Measurements from ENCODE around the gene JMY. TPM values are rescaled to one million over a fixed set of nuclear protein-coding genes. Genes with fewer than 3 reads are reported as not detected.

Gene JMY
- total RNA-seq, 1 experiment from 2014 or later, result 11.3 TPM

DNA sequence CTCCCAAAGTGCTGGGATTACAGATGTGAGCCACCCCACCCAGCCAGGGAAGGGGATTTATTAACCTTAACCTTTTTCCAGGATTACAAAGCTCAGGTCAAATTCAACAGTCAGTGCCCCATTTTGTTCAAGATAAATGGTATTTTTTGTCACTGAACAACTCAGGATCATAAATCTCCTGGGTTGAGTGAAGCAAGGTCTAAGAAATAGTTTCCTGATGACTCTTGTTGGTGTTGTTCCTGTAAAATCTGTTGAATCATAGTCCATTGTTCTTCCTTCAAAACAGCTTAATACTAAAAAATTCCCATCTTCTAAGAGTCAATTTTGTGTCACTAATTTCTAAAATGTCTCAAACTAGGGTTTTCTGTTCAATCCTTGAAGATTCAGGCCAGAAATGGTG is 33.9 kb upstream of the JMY start:
- CTCF ChIA-PET, result interaction anchor here (1.7 to 1.8 kb wide), 2 partner anchors 69 to 177 kb away, joined by 4 to 5 read pairs; no protein-coding TSS in a partner anchor
- intact Hi-C loops (cut with micrococcal nuclease; ENCODE audit: unreplicated experiment), result no loop called here

DNA sequence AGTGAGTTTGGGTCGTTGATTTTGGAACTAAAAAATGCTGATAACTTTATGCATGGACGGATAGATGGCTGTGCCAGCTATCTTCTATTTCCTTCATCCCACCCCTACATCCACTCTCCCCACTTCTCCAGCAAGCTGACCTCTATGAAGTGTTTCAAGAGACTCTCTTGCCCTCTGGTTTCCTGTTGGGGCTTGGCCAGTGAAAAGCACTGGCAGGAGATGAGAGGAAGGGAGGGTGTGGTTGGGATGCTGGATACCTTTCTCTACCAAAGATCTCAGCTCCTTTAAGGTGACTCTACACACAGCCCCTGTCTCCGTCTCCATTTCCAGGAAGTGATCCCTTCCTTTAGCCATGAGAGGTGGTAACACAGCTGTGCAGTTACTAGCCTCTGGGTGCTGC is 30.0 kb upstream of the JMY start:
- TF ChIP-seq, protein P1, sequence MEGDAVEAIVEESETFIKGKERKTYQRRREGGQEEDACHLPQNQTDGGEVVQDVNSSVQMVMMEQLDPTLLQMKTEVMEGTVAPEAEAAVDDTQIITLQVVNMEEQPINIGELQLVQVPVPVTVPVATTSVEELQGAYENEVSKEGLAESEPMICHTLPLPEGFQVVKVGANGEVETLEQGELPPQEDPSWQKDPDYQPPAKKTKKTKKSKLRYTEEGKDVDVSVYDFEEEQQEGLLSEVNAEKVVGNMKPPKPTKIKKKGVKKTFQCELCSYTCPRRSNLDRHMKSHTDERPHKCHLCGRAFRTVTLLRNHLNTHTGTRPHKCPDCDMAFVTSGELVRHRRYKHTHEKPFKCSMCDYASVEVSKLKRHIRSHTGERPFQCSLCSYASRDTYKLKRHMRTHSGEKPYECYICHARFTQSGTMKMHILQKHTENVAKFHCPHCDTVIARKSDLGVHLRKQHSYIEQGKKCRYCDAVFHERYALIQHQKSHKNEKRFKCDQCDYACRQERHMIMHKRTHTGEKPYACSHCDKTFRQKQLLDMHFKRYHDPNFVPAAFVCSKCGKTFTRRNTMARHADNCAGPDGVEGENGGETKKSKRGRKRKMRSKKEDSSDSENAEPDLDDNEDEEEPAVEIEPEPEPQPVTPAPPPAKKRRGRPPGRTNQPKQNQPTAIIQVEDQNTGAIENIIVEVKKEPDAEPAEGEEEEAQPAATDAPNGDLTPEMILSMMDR (IDR thresholded peaks at IDR 0.05; ENCODE audit: insufficient read depth in 1 of 2, low read depth in 1 of 2, low read length in 1 of 2, severe bottlenecking in 1 of 2, unreplicated experiment in 1 of 2), result no peak
- Mint-ChIP-seq H3K9me3 (ENCODE audit: unreplicated experiment) (no peaks in the 10 kb centered on the region), H3K4me3 (ENCODE audit: unreplicated experiment) (no peak overlapping the region), H3K4me1 (ENCODE audit: low read depth, unreplicated experiment) (peaks cover 6% of the 10 kb centered on the region), H3K27me3 (ENCODE audit: insufficient read depth, unreplicated experiment) (no peaks in the 10 kb centered on the region), H3K36me3 (ENCODE audit: insufficient read depth, unreplicated experiment) (peaks cover 4% of the 10 kb centered on the region), H3K27ac (ENCODE audit: unreplicated experiment) (no peak overlapping the region)
- ChIA-PET CTCF (interaction anchor here (0.5 kb wide), 1 partner anchor 10 kb away, joined by 5 read pairs; no protein-coding TSS in a partner anchor), POLR2A (no interaction called here)
- H3K36me3 ChIP-seq (ENCODE audit: control insufficient read depth, insufficient read depth, low read length), result no peaks in the 10 kb centered on the region
- no peak for DNase-seq
- BruUV-seq (replicated peaks), result no TSS peak
- H3K4me3 ChIP-seq (ENCODE audit: low read depth, low read length), result no peak overlapping the region
- intact Hi-C loops (cut with micrococcal nuclease; ENCODE audit: unreplicated experiment), result no loop called here
- no peaks in the 10 kb centered on the region for H3K9me3 ChIP-seq
- no peaks in the 10 kb centered on the region for H3K27me3 ChIP-seq (replicated peaks; ENCODE audit: control insufficient read depth, insufficient read depth, low read length)
- no peaks in the 10 kb centered on the region for H3K4me1 ChIP-seq

More for the DNA sequence above, 33.9 kb upstream of the JMY start:
- Histone ChIP-seq H3K9me3 (no peaks in the 10 kb centered on the region), H3K4me3 (ENCODE audit: low read depth, low read length) (no peak overlapping the region), H3K4me1 (no peaks in the 10 kb centered on the region), H3K36me3 (ENCODE audit: control insufficient read depth, insufficient read depth, low read length) (no peaks in the 10 kb centered on the region), H3K27me3 (replicated peaks; ENCODE audit: control insufficient read depth, insufficient read depth, low read length) (no peaks in the 10 kb centered on the region)
- no TSS peak for BruUV-seq (replicated peaks)
- Mint-ChIP-seq H3K36me3 (ENCODE audit: insufficient read depth, unreplicated experiment) (peaks cover 6% of the 10 kb centered on the region), H3K27me3 (ENCODE audit: insufficient read depth, unreplicated experiment) (no peaks in the 10 kb centered on the region), H3K27ac (ENCODE audit: unreplicated experiment) (no peak overlapping the region), H3K4me1 (ENCODE audit: low read depth, unreplicated experiment) (peaks cover 6% of the 10 kb centered on the region), H3K9me3 (ENCODE audit: unreplicated experiment) (no peaks in the 10 kb centered on the region), H3K4me3 (ENCODE audit: unreplicated experiment) (no peak overlapping the region)
- TF ChIP-seq, protein P1 (IDR thresholded peaks at IDR 0.05; ENCODE audit: insufficient read depth in 1 of 2, low read depth in 1 of 2, low read length in 1 of 2, severe bottlenecking in 1 of 2, unreplicated experiment in 1 of 2), result no peak
- POLR2A ChIA-PET, result no interaction called here
- no peak for DNase-seq

DNA sequence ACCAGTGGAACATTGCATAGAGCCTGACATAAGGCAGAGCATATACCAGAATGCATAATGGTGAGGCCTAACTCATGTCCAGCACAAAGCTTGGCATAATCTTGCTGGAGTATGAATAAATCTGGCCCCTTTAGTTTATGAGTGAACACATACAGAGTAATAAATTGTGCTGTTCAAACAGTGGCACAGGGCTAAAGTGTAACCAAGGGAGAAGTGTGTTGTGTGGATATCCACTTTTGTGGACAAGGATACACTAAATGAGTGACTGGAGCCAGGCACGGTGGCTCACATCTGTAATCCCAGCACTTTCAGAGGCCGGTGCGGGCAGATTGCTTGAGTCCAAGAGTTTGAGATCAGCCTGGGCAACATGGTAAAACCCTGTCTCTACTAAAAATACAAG is 29.4 kb upstream of the JMY start:
- Mint-ChIP-seq H3K27me3 (ENCODE audit: insufficient read depth, unreplicated experiment) (no peaks in the 10 kb centered on the region), H3K27ac (ENCODE audit: unreplicated experiment) (no peak overlapping the region), H3K9me3 (ENCODE audit: unreplicated experiment) (no peaks in the 10 kb centered on the region), H3K4me1 (ENCODE audit: low read depth, unreplicated experiment) (peaks cover 6% of the 10 kb centered on the region), H3K4me3 (ENCODE audit: unreplicated experiment) (no peak overlapping the region), H3K36me3 (ENCODE audit: insufficient read depth, unreplicated experiment) (peaks cover 5% of the 10 kb centered on the region)
- ChIA-PET POLR2A (no interaction called here), CTCF (no interaction called here)
- BruUV-seq (replicated peaks), result no TSS peak
- TF ChIP-seq, protein P1 (IDR thresholded peaks at IDR 0.05; ENCODE audit: insufficient read depth in 1 of 2, low read depth in 1 of 2, low read length in 1 of 2, severe bottlenecking in 1 of 2, unreplicated experiment in 1 of 2), result no peak
- Histone ChIP-seq H3K4me3 (ENCODE audit: low read depth, low read length) (no peak overlapping the region), H3K36me3 (ENCODE audit: control insufficient read depth, insufficient read depth, low read length) (no peaks in the 10 kb centered on the region), H3K27me3 (replicated peaks; ENCODE audit: control insufficient read depth, insufficient read depth, low read length) (no peaks in the 10 kb centered on the region), H3K9me3 (no peaks in the 10 kb centered on the region), H3K4me1 (no peaks in the 10 kb centered on the region)
- intact Hi-C loops (cut with micrococcal nuclease; ENCODE audit: unreplicated experiment), result no loop called here
- no peak for DNase-seq

Measured in Caco-2 (cell line).